Activated CD8-positive, alpha-beta memory T cell treated with anti-CD3 and anti-CD28 coated beads for 36 hours (primary cell): Measurements from ENCODE around the gene C12orf75. TPM values are rescaled to one million over a fixed set of nuclear protein-coding genes. Genes with fewer than 3 reads are reported as not detected.
"Not testable (repeated sequence)": the region's sequence is repeated elsewhere in the genome, so short reads cannot be mapped to it uniquely, and the experiment has no call there.

Experiments used
- CTCF ChIA-PET: fragments of 350-600 bp; sonication (Branson Sonifier 250); formaldehyde crosslinking; loops from one replicate; lab custom pipeline; 2021; ENCODE audit warnings: antibody characterized with exemption; lab: Charles Lee
- POLR2A ChIA-PET: fragments of 350-600 bp; sonication (Branson Sonifier 250); formaldehyde crosslinking; loops from one replicate; lab custom pipeline; 2021; ENCODE audit warnings: antibody characterized with exemption; lab: Charles Lee
- total RNA-seq, 2 experiments: library from RNA; stranded (reverse); gene quantifications; one replicate each; pipeline ENCODE4 v1.2.3, GENCODE V29; 2021

The C12orf75 gene
- total RNA-seq, result 10 to 100 TPM; 63.7 to 63.8 TPM

GRCh38 chr12:105330283-105330930 lies at the start of gene C12orf75:
Gene C12orf75, plus strand, starts transcription at chr12:105330691. Its CDS starts 201 bp downstream, at chr12:105330892.
- CTCF ChIA-PET, result no interaction called here
- POLR2A ChIA-PET, result interaction anchor here (0.5 to 1.3 kb wide), 3 partner anchors 18 to 1550 kb away, joined by 3 read pairs; no protein-coding TSS in a partner anchor

- POLR2A ChIA-PET, result no interaction called here
- CTCF ChIA-PET, result no interaction called here
Measured at GRCh38 chr12:105280966-105281693, 49.4 kb upstream of the C12orf75 start.

- ChIA-PET CTCF (no interaction called here), POLR2A (no interaction called here)
Measured at GRCh38 chr12:105281694-105282049, 48.8 kb upstream of the C12orf75 start.

DNA sequence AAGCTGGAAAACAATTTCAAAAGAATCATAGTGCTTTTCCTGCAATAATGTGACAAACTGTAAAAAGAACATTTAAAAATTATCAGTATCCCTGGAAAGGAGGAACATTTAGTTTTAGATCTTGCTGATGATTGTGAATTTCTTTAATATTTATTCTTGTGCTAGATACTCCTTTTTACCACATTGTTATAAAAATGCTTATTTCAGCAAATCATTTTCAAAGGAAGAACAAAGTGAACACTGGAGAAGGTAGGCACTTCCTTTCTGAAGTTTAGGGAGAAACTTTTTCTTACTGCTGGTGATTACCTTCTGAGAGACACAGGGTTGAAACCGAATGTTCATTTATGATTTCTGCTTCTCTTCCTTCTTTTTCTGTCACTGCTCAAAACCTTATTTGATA lies 45.1 kb upstream of the C12orf75 start:
- CTCF ChIA-PET, result no interaction called here

DNA sequence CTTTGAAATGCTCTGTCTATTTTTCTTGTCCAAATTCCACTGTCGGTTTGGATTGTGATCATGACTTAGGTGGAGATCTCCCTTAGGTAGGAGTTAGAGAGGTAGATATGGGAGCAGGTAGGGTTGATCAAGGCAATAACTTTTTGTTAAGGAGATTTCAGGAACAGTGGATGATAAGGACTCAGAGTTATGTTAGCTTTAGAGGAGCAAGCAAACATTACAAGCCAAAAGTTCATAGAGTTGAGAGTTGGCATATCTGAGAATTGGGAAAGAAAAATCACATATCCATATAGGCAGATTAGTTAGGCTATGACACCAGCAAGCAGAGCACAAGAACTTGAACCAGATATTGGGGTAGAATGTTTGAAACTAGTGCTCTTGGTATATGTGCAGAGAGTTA lies 43.1 kb upstream of the C12orf75 start:
- POLR2A ChIA-PET, result no interaction called here
- CTCF ChIA-PET, result no interaction called here

More for the DNA sequence above, 45.1 kb upstream of the C12orf75 start:
- POLR2A ChIA-PET, result no interaction called here

DNA sequence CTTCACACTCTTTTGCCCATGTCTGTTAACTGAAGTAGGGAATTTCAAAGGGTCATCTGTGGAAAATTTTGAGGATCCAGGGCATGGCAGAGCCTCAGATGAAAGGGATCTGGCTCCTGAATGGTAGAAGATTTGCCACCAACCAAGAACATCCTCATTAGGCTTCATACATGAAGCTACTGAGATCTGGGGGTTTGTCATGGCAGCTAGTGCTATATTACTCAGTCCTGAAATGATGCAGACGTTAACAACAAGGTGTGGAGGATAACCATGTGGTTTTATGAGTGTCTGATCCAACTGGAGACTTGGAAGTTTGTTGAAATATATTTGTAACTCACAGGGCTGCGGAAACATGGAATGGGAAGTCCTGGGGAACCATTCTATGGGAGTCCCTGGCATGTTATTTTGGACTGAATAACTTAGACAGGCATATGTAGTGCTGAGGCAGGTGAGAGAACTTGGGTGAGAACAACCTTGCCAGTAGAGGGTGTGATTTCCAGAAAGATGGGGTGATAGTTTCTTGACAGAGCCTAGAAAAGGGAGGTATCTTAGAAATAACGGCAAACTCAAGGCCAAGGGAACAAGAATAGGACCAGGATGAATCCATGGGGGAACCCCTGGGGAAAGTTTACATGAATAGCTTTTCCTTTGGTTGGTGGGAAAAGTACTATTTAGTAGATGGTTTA lies 42.0 kb upstream of the C12orf75 start:
- ChIA-PET POLR2A (no interaction called here), CTCF (interaction anchor here (0.7 kb wide), 1 partner anchor 55 kb away, joined by 3 read pairs; no protein-coding TSS in a partner anchor)

- CTCF ChIA-PET, result interaction anchor here (0.7 kb wide), 1 partner anchor 54 kb away, joined by 3 read pairs; no protein-coding TSS in a partner anchor
- POLR2A ChIA-PET, result no interaction called here
Measured at GRCh38 chr12:105289114-105289904, 41.2 kb upstream of the C12orf75 start.

- ChIA-PET POLR2A (no interaction called here), CTCF (no interaction called here)
Measured at GRCh38 chr12:105291531-105291930, 39.0 kb upstream of the C12orf75 start.

GRCh38 chr12:105292705-105293104 lies 37.8 kb upstream of the C12orf75 start:
- ChIA-PET CTCF (no interaction called here), POLR2A (no interaction called here)

DNA sequence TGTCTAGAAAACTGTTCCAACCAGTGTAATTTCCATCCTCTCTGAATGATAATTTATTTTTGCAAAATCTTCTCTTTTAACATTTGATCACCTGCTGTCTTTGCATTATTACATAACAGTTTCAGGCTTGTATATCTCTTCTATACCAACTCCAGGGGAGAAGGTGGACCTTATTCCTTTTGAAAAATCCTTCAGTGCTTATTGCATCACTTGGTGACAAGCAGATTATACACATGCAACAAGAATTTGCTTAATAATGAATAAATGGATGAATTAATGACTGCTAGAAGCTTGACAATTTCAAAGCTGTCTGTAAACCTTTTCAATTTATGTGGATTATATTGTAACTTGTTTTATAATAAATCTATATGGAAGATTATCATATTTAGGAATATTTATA lies 37.3 kb upstream of the C12orf75 start:
- ChIA-PET POLR2A (no interaction called here), CTCF (no interaction called here)

- POLR2A ChIA-PET, result interaction anchor here (0.6 to 0.7 kb wide), 2 partner anchors 37 to 158 kb away, joined by 3 read pairs; no protein-coding TSS in a partner anchor
- CTCF ChIA-PET, result no interaction called here
Measured at GRCh38 chr12:105294161-105294560, 36.3 kb upstream of the C12orf75 start.

GRCh38 chr12:105294886-105295479 lies 35.5 kb upstream of the C12orf75 start:
- ChIA-PET POLR2A (no interaction called here), CTCF (no interaction called here)

DNA sequence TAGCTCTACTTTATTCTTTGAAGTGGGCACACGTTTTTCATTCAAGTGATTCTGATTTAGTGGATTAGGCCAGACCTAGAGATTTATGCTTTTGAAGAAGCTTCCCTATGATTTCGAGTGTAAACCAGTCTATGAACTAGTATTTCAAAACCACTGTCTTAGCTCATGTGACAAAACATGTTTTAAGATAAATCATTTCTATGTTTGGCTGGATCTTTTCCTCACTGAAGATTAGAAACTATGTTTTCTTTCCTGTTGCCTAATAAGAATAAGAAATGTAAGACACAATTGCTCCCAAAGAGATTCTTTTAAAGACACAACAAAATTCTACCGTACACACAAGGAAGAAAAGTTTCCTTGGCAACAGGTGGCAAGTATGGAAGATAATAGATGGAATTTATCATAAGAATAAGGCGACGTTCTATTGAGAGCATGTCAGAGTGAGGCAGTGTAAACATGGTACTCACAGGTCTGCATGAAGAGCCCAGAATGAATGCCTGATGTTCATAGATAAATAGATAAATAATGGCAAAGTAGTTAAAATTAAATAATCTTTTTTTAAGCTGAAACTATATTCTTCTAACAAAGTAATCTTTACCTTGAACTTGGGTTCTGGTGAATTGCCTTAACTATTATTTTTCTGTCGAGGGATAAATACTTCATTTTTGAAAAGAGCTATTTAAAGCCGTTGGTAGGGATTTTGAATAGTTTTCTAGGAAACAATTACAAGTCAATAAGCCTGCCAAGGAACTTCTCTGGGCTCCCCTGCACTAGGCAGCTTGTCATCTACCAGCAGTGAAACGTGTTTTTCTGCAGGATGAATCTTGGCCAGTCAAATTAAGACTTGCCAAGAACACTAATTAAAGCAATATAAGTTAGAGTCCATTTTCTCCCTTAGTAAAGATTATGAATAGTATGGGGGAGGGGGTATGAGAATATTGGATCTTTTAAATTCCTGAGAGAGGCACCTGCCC lies 34.1 kb upstream of the C12orf75 start:
- POLR2A ChIA-PET, result interaction anchor here (0.6 kb wide), 1 partner anchor 39 kb away, joined by 3 read pairs; no protein-coding TSS in a partner anchor
- CTCF ChIA-PET, result no interaction called here

- CTCF ChIA-PET, result no interaction called here
- POLR2A ChIA-PET, result no interaction called here
Measured at GRCh38 chr12:105300883-105301282, 29.6 kb upstream of the C12orf75 start.

- ChIA-PET POLR2A (no interaction called here), CTCF (no interaction called here)
Measured at GRCh38 chr12:105301696-105302095, 28.8 kb upstream of the C12orf75 start.

DNA sequence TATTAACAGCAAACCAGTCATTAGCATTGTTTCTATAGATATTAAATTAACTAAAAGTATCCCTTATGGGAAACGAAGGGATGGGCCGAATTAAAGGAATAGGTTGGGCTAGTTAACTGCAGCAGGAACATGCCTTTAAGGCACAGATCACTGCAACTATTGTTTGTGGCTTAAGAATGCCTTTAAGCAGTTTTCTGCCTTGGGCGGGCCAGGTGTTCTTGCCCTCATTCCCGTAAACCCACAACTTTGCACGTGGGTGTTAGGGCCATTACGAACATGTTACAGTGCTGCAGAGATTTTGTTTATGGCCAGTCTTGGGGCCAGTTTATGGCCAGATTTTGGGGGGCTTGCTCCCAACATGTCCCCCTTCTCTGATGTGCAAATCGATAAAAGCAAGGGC lies 27.5 kb upstream of the C12orf75 start:
- POLR2A ChIA-PET, CTCF ChIA-PET: not testable (repeated sequence)

GRCh38 chr12:105304626-105305025 lies 25.9 kb upstream of the C12orf75 start:
- CTCF ChIA-PET, POLR2A ChIA-PET: not testable (repeated sequence)
